SK-N-SH treated with all-trans-retinoic acid at 6 μM for 48 hours (cell line): ENCODE data around the gene ZNF518B.

Experiments
- ISL1 ChIP-seq: fragments of 250-450 bp; sonication (Bioruptor Pico); IDR thresholded peaks from 2 replicates; pipeline ENCODE4 v2.1.2; 2022; ENCODE audit warnings: mild to moderate bottlenecking, moderate library complexity
- RARB ChIP-seq: fragments of 250-450 bp; sonication (Bioruptor Pico); IDR thresholded peaks from 2 replicates; pipeline ENCODE4 v1.8.0; 2021; ENCODE audit warnings: mild to moderate bottlenecking, moderate library complexity
- TF ChIP-seq, protein P1 (sequence below): fragments of 250-450 bp; sonication (Bioruptor Pico); IDR thresholded peaks from 2 replicates; pipeline ENCODE4 v1.8.0; 2020; ENCODE audit warnings: mild to moderate bottlenecking, moderate library complexity, borderline replicate concordance

DNA sequence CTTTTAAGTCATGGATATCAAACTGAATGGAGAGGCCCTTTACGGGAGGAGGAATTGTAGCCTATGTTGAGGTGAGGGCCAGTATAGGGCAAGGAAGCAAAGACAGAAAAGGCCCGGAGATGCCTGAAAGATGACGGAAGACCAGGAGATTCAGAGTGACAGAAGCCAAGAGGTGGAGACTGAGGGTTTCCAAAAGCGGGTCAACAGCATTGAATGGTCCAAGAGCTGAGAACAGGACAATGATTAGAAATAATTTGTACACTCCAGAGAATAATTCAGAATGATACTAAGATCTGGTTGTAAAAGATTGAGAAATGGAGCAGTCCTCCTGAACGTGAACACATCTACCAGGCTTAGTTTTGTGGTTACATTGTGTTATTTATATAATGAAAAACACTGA is 45.5 kb upstream of the ZNF518B start:
- no peak for TF ChIP-seq ISL1 (CRISPR knock-in tag)
- TF ChIP-seq, protein P1, sequence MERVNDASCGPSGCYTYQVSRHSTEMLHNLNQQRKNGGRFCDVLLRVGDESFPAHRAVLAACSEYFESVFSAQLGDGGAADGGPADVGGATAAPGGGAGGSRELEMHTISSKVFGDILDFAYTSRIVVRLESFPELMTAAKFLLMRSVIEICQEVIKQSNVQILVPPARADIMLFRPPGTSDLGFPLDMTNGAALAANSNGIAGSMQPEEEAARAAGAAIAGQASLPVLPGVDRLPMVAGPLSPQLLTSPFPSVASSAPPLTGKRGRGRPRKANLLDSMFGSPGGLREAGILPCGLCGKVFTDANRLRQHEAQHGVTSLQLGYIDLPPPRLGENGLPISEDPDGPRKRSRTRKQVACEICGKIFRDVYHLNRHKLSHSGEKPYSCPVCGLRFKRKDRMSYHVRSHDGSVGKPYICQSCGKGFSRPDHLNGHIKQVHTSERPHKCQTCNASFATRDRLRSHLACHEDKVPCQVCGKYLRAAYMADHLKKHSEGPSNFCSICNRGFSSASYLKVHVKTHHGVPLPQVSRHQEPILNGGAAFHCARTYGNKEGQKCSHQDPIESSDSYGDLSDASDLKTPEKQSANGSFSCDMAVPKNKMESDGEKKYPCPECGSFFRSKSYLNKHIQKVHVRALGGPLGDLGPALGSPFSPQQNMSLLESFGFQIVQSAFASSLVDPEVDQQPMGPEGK (CRISPR knock-in tag): no peak
- TF ChIP-seq RARB (CRISPR knock-in tag): no peak
